NCI-H2029 treated with DMSO at 0.1 percent for 48 hours (cell line): ENCODE measurements around the gene TUBGCP6.

ENCODE experiments used
- DNase-seq: peaks from one replicate; lab custom pipeline; 2025; lab: John Stamatoyannopoulos, UW

The TUBGCP6 gene

GRCh38 chr22:50250555-50251476 lies 6.0 kb upstream of the TUBGCP6 start, which contains the start of gene HDAC10:
Gene HDAC10, minus strand, starts transcription at chr22:50251265. Its CDS starts 233 bp downstream, at chr22:50251032.
- DNase-seq, result no peak

DNA sequence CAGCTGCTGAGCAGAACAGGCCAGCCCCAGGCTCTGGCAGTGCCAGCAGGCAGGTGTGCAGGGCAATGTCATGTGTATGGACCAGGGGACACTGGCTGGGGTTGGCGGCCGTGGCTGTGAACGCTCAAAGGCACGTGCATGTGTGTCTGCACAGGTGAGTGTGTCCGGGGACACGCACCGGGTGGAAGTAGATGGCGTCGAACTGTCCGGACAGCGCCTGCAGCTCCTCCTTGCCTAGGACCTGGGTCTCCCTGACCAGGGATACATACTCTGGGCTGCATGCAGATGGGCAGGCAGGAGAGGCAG lies 5.4 kb upstream of the TUBGCP6 start:
- DNase-seq, result no peak

GRCh38 chr22:50249341-50250248 lies 4.8 kb upstream of the TUBGCP6 start:
- no peak for DNase-seq

DNA sequence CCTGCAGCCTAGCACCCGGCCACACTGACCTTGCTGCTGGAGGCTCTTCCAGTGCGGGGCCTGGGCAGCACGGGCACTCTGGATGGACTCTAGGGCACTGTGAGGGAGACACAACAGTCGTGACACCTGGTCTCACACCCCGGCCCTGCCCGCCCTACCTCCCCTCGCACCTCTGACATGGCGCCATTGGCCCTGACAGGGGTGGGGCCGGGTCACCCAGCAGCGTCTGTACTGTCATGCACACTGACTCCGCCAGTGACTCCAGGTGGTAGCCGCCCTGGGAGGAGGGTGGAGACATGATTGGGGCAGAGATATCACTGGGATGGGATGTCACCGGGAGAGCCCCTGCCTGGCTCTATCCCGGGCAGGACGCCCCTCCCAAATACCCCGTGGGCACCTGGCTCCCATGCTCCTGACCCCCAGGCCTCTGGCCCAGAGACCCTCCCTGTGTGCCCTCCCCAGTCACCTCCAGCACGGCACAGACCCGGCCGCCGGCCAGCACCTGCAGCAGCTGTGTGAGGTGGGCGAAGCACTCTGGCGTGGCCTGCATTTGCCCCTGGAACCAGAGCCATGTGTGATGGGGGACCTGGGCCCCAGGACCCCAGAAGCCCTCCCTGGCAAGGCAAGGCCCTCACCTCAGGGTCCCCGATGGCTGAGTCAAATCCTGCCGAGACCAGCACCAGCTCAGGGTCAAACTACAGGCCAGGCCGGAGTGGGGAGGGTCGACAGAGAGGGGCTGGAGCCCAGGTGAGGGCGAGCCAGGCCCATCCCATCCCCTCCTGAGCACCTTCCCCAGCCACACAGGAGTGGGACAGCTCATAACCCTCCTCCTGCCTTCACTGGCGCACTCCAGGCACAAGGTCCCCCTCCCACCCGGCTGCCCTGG lies 3.6 kb upstream of the TUBGCP6 start:
- DNase-seq, result no peak

GRCh38 chr22:50247748-50248147 lies 2.9 kb upstream of the TUBGCP6 start:
- DNase-seq, result peak; percentile 46

- no peak for DNase-seq
Observed at GRCh38 chr22:50246242-50247175, 1.7 kb upstream of the TUBGCP6 start.

DNA sequence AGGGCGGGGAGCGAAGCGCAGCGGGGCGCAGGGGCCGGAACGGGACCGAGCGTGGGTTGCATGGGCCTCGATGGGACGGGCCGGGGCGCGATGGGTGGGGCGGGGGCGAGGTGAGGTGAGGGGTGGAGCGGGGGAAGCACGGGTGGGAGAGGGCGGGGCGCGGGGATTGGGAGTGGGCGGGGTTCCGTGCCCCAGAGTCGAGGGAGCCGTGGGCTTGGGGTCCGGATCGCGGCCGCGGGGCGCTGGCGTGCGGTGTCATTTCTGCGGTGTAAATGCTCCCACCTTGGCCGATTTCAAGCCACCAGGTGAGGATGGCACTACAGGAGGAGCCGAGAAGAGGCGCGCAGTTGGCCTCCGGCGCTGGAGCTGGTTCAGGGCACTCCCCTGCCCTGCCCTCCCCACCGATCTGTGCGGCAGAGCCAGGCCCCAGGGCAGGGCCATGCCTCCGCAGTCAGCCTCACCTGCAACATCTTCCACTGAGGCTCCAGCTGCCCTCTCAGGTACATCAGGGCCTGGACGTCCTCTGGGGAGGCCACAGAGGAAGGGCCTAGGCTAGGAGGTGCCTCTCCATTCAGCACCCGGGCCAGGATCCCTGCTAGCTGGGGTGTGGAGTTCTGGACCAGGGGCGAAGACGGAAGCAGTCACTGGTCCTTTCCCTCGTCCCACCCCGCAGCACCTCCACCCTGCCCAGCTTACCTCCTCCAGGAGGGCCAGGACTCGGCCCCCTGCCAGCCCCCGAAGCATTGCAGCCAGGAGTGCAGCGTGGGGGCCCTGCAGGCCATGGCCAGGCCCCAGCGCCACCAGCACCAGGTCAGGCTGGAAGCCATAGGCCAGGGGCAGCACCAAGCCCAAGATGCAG lies 620 bp upstream of the TUBGCP6 start:
- no peak for DNase-seq

DNA sequence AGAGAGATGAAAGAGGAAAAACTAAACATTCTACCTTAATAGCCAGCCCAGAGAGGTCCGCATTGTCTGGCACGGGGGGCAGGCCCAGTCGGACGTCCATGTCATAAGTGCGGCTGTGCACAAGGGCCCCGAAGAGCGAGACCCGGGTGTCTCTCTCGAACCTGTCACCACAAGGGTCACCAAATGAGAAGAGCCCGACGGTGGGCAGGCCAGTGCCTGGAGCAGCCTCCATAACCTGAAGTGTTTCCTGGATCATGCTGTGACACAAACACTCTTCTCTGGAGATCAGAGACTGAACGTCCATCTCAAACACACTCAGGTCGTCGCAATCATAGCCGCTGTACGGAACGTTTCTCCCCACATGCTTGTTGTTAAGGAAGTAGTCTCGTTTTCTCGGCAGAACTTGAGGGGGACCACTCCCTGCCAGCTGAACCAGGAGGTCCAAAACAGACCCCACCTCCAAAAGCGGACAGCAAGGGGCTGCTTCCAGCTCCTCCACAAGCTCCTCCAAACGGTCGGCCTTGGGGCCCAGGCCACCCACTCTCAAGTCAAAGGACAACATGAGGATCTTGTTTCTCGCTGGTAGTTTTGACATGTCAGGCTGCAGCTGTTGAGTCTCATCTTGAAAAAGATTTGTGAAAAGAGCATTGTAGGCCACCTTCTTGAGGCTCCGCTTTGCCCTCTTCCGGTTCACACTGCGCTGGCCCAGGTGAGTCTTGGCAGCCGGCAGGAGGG lies 971 bp downstream of the TUBGCP6 start:
- DNase-seq, result no peak

- DNase-seq, result no peak
Observed at GRCh38 chr22:50242406-50242949, 2.3 kb downstream of the TUBGCP6 start.

- no peak for DNase-seq
Observed at GRCh38 chr22:50238755-50239154, 6.1 kb downstream of the TUBGCP6 start.

DNA sequence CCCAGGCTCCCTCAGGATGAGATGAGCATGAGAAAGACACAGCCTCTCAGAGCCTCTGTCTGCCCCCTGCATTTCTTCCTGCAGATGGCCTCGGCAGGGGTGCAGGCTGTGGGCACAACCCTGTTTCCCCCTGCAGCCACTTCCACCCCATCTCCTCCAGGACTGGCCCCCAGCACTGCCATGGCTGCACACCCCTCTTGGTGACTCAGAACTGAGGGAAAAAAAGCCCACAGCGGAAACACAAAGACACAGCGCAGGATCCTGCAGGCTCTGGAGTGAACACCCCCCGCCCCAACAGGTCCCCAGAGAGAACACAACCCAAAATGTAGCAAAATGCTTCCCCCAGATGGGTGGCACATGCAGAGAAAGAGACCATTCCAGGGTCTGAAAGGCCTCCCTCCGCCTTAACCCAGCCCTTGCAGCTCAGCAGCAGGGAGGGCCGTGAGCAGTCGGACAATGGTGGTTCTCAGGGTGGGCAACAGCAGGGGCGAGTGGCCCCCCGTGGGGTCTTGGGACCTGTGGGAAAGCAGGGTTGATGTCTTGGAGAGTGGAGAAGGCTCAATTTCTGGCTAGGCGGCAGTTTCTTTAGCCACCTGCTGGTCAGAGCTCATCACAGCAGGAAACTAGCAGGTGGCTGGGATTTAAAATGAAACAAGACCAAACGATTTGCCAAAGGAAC lies 8.0 kb downstream of the TUBGCP6 start:
- DNase-seq, result no peak

DNA sequence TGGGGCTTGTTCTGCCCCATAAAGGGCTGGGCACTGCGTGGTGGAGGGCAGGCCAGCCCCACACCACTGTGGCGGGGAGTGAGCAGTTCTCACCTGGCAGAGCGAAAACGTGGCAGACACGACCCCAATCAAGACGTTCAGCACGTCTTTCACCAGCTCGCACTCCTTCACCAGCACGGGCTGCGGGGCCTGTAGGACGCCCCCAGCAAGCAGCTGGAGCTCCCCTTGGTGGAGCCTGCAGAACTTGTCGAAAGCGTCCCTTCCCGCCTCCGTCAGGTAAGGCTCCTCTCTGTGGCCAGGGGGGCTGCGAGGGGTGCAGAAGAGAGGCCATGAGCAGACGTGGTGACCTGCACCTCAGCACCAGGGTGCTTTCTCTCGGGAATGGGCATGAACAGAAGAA lies 11.6 kb downstream of the TUBGCP6 start:
- DNase-seq, result no peak

GRCh38 chr22:50232481-50233151 lies 12.2 kb downstream of the TUBGCP6 start:
- no peak for DNase-seq

DNA sequence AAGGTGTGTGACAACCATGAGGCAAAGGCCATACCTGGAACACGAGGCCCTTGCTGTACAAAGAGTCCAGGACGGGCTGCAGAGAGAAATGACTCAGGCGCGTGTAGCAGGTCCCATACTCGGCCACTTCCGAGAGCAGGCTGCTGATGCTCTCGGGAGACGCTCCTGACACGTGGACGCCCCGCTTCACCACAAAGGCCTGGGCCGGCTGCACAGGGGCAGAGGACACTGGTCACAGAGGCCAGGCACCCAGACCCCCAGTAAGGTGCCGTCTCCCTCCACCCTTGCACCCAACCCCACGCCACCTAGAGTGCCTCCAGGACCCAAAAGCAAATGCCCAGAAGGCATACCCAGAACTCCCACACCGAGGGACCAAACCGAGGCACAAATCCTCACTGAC lies 15.5 kb downstream of the TUBGCP6 start:
- no peak for DNase-seq

GRCh38 chr22:50228366-50228765 lies 16.5 kb downstream of the TUBGCP6 start:
- DNase-seq, result no peak

DNA sequence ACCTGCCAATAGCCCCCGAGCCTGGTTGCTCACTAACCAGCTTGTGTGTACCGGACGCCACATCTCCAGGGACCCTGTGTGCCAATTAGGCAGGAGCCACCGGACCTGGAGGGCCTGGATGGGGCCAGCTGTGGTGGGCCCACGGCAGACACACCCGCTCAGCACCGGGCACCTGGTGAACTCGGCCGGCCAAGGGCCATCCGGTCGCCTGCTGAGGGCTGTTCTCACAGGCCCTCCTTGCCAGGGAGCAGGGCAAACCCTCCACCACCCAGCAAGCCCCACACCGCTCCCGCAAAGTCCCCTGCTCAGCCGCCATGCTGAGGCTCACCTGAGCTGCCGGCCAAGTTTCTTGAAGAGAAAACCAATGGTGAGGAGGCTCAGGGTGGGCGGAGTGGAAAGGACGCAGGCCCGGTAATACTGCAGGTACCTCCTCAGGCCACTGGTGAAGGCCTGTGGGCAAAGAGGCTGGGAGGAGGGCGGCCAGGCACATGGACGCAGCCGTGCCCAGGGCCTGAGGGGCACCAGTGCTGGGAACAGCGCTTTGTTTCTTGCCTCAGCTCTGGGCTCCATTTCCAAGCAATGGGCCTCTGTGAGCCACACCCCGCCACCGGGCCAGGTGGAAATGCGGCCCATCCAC lies 17.1 kb downstream of the TUBGCP6 start:
- no peak for DNase-seq

- no peak for DNase-seq
Observed at GRCh38 chr22:50226875-50227165, 18.0 kb downstream of the TUBGCP6 start.
